8988T (cell line): ENCODE measurements around the gene CITED2.

Experiments
- DNase-seq: peaks from one replicate; pipeline ENCODE4 v3.0.0; 2011

CITED2 gene

GRCh38 chr6:139325686-139326085, 48.8 kb downstream of the CITED2 start:
- no peak for DNase-seq

- DNase-seq, result no peak
These were observed 49.3 kb downstream of the CITED2 start for GRCh38 chr6:139325125-139325524.

GRCh38 chr6:139324301-139324555, 50.2 kb downstream of the CITED2 start:
- no peak for DNase-seq

- DNase-seq, result no peak
These were observed 50.7 kb downstream of the CITED2 start for GRCh38 chr6:139323511-139324300.
